A673 (cell line): ENCODE results near the gene CDC42BPA. TPM values are rescaled to one million over a fixed set of nuclear protein-coding genes. Genes with fewer than 3 reads are reported as not detected.

Experiments
- BruUV-seq: library from RNA; stranded (reverse); fragments of 400-500 nt; replicated peaks from 2 replicates; lab custom pipeline; 2021; lab: Mats Ljungman, UMichigan
- CTCF ChIA-PET: fragments of 300-600 bp; sonication (Branson Sonifier 250); formaldehyde crosslinking; loops from one replicate; lab custom pipeline; 2022; ENCODE audit warnings: antibody characterized with exemption; lab: Charles Lee
- POLR2A ChIA-PET: fragments of 300-600 bp; sonication (Branson Sonifier 250); formaldehyde crosslinking; loops from one replicate; lab custom pipeline; 2022; ENCODE audit warnings: antibody characterized with exemption; ENCODE audit not compliant: low non-redundant PET; lab: Charles Lee
- DNase-seq: peaks from one replicate; pipeline ENCODE4 v3.0.0-alpha.2; 2015; ENCODE audit warnings: low spot score
- H3K27ac ChIP-seq: fragments of 200-600 bp; sonication (generic); 2 replicates; pipeline ENCODE4 v1.5.1; 2016; ENCODE audit warnings: mixed run types, low read depth, mild to moderate bottlenecking, mixed read lengths, antibody characterized with exemption, low read length; ENCODE audit not compliant: poor library complexity, severe bottlenecking
- H3K27me3 ChIP-seq: fragments of 200-600 bp; sonication (generic); replicated peaks from 2 replicates; pipeline ENCODE4 v1.6.1; 2017; ENCODE audit warnings: mixed run types, low read depth, mild to moderate bottlenecking, mixed read lengths, antibody characterized with exemption, low read length; ENCODE audit not compliant: insufficient read depth, poor library complexity
- H3K36me3 ChIP-seq: fragments of 200-600 bp; sonication (generic); 2 replicates; pipeline ENCODE4 v1.6.1; 2016; ENCODE audit warnings: mixed run types, mild to moderate bottlenecking, mixed read lengths, antibody characterized with exemption, low read length; ENCODE audit not compliant: insufficient read depth, poor library complexity, severe bottlenecking
- H3K4me1 ChIP-seq: fragments of 200-600 bp; sonication (generic); 2 replicates; pipeline ENCODE4 v1.6.1; 2017; ENCODE audit warnings: mixed run types, mild to moderate bottlenecking, mixed read lengths, antibody characterized with exemption, low read length; ENCODE audit not compliant: insufficient read depth, poor library complexity, severe bottlenecking
- H3K4me3 ChIP-seq: fragments of 200-600 bp; sonication (generic); 2 replicates; pipeline ENCODE4 v1.5.1; 2016; ENCODE audit warnings: low read depth, mixed run types, mild to moderate bottlenecking, mixed read lengths, low read length; ENCODE audit not compliant: poor library complexity, severe bottlenecking
- H3K9me3 ChIP-seq: fragments of 200-600 bp; sonication (generic); 2 replicates; pipeline ENCODE4 v1.6.1; 2016; ENCODE audit warnings: mixed run types, low read depth, mild to moderate bottlenecking, mixed read lengths, antibody characterized with exemption, low read length; ENCODE audit not compliant: poor library complexity, severe bottlenecking
- CTCF ChIP-seq: fragments of 300-800, 200-600 bp; sonication (generic); conservative IDR thresholded peaks from 2 replicates; pipeline ENCODE4 v1.5.1; 2017; ENCODE audit warnings: low read depth, mild to moderate bottlenecking, antibody characterized with exemption, low read length, moderate library complexity, mixed read lengths
- EZH2 ChIP-seq: fragments of 200-600 bp; sonication (generic); IDR thresholded peaks from 2 replicates; pipeline ENCODE4 v1.6.1; 2017; ENCODE audit warnings: borderline replicate concordance, low read depth, mild to moderate bottlenecking, mixed read lengths, antibody characterized with exemption, low read length; ENCODE audit not compliant: poor library complexity, severe bottlenecking
- intact Hi-C: fragments of 100-400 bp; cut with micrococcal nuclease; formaldehyde crosslinking; loops from one replicate; pipeline ENCODE4 v1.10.0; 2022; ENCODE audit not compliant: unreplicated experiment
- total RNA-seq: library from RNA; stranded (reverse); gene quantifications from 2 replicates; pipeline ENCODE4 v1.2.3, GENCODE V29; 2021

The CDC42BPA gene
- total RNA-seq, 1 experiment from 2014 or later = 21.7 TPM

GRCh38 chr1:227071895-227072587 is 246.3 kb downstream of the CDC42BPA start:
- intact Hi-C loops = no loop called here
- POLR2A ChIA-PET = no interaction called here
- no TSS peak for BruUV-seq

GRCh38 chr1:227070638-227071285 is 247.5 kb downstream of the CDC42BPA start:
- H3K4me3 ChIP-seq = no peak overlapping the region
- H3K36me3 ChIP-seq = peaks cover 7% of the 10 kb centered on the region
- ChIA-PET POLR2A (interaction anchor here (0.6 kb wide), 1 partner anchor 89 kb away, joined by 4 read pairs; no protein-coding TSS in a partner anchor), CTCF (no interaction called here)
- H3K9me3 ChIP-seq = no peaks in the 10 kb centered on the region
- no TSS peak for BruUV-seq
- H3K27me3 ChIP-seq = no peaks in the 10 kb centered on the region
- no peak for TF ChIP-seq CTCF
- no peak for TF ChIP-seq EZH2
- peaks cover 3% of the 10 kb centered on the region for H3K4me1 ChIP-seq
- H3K27ac ChIP-seq = no peak overlapping the region
- peak; percentile 8 for DNase-seq
- intact Hi-C loops = no loop called here

More at GRCh38 chr1:227071895-227072587, 246.3 kb downstream of the CDC42BPA start:
- H3K36me3 ChIP-seq = peaks cover 7% of the 10 kb centered on the region
- CTCF ChIA-PET = no interaction called here
- TF ChIP-seq CTCF = no peak
- no peak for TF ChIP-seq EZH2
- no peak for DNase-seq
- H3K27me3 ChIP-seq = no peaks in the 10 kb centered on the region
- no peak overlapping the region for H3K27ac ChIP-seq
- no peaks in the 10 kb centered on the region for H3K9me3 ChIP-seq
- peaks cover 3% of the 10 kb centered on the region for H3K4me1 ChIP-seq
- no peak overlapping the region for H3K4me3 ChIP-seq

GRCh38 chr1:227069490-227069889 is 248.8 kb downstream of the CDC42BPA start:
- TF ChIP-seq EZH2 = no peak
- no peak for TF ChIP-seq CTCF
- no peaks in the 10 kb centered on the region for H3K9me3 ChIP-seq
- DNase-seq = no peak
- H3K36me3 ChIP-seq = peaks cover 7% of the 10 kb centered on the region
- H3K4me1 ChIP-seq = peaks cover 3% of the 10 kb centered on the region
- CTCF ChIA-PET = no interaction called here
- H3K27ac ChIP-seq = no peak overlapping the region
- no peak overlapping the region for H3K4me3 ChIP-seq
- no TSS peak for BruUV-seq
- intact Hi-C loops = no loop called here
- POLR2A ChIA-PET = no interaction called here
- H3K27me3 ChIP-seq = no peaks in the 10 kb centered on the region
